Kidney epithelial cell (primary cell): ENCODE measurements around the gene CHRNA4. TPM values are rescaled to one million over a fixed set of nuclear protein-coding genes. Genes with fewer than 3 reads are reported as not detected.
"Not testable (repeated sequence)": the region's sequence is repeated elsewhere in the genome, so short reads cannot be mapped to it uniquely, and the experiment has no call there.

Experiments used
- DNase-seq: peaks from one replicate; pipeline ENCODE4 v3.0.0-alpha.2; 2010; ENCODE audit warnings: low read depth
- H3K27me3 ChIP-seq: 2 replicates; pipeline ENCODE4 v1.6.0; 2011; ENCODE audit warnings: low read length; ENCODE audit not compliant: control insufficient read depth, insufficient read depth
- H3K36me3 ChIP-seq: 2 replicates; pipeline ENCODE4 v1.5.1; 2011; ENCODE audit warnings: low read length; ENCODE audit not compliant: control insufficient read depth, insufficient read depth
- H3K4me3 ChIP-seq: 2 replicates; pipeline ENCODE4 v1.5.1; 2011; ENCODE audit warnings: low read depth, mild to moderate bottlenecking, control low read depth, low read length
- total RNA-seq: library from RNA; depleted of rRNA; stranded (reverse); fragments of >200 nt; gene quantifications from 2 replicates; pipeline ENCODE4 v1.2.3, GENCODE V29; 2015
- TF ChIP-seq, protein P1 (sequence below): IDR thresholded peaks from 2 replicates; pipeline ENCODE4 v1.5.1; 2011; ENCODE audit warnings: mild to moderate bottlenecking, moderate library complexity, low read length, control low read depth, inconsistent platforms; ENCODE audit not compliant: insufficient read depth, poor library complexity, severe bottlenecking

The CHRNA4 gene
- total RNA-seq, 1 donor from 2014 or later = not detected

DNA sequence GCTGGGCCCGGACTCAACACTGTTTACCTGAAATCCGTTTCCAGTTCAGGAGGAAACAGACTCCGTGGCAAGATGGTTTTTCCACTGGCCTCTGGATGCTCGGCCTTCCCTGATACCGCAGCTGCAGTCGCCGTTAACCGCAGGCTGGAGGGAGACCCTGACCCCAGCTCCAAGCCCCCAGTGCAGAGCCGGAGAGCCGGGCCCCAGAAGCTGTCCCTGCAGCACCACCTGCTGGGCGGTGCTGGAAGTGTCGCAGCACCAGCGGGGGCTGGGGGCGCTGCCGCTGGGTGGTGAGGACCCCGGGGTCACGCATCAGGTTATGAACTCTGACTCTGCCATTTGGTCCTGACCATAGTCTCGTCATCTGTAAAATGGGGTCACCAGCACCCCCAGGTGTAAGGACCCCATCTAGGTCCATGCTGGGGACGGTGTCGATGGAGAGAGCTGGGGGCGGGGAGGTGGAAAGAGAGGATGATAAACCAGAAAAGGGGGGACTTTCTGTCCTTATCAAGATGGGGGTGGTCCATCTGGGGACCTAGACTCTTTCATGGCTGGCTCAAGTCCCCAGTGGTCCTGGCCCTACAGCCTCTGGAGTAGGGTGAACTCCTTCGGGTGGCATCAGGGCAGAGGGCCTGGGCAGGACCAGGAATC, 20.8 kb upstream of the CHRNA4 start:
- peaks cover 28% of the 10 kb centered on the region for H3K27me3 ChIP-seq
- no peak overlapping the region for H3K4me3 ChIP-seq
- no peak for DNase-seq
- H3K36me3 ChIP-seq = no peaks in the 10 kb centered on the region
- TF ChIP-seq, protein P1, sequence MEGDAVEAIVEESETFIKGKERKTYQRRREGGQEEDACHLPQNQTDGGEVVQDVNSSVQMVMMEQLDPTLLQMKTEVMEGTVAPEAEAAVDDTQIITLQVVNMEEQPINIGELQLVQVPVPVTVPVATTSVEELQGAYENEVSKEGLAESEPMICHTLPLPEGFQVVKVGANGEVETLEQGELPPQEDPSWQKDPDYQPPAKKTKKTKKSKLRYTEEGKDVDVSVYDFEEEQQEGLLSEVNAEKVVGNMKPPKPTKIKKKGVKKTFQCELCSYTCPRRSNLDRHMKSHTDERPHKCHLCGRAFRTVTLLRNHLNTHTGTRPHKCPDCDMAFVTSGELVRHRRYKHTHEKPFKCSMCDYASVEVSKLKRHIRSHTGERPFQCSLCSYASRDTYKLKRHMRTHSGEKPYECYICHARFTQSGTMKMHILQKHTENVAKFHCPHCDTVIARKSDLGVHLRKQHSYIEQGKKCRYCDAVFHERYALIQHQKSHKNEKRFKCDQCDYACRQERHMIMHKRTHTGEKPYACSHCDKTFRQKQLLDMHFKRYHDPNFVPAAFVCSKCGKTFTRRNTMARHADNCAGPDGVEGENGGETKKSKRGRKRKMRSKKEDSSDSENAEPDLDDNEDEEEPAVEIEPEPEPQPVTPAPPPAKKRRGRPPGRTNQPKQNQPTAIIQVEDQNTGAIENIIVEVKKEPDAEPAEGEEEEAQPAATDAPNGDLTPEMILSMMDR = peak; percentile 95

DNA sequence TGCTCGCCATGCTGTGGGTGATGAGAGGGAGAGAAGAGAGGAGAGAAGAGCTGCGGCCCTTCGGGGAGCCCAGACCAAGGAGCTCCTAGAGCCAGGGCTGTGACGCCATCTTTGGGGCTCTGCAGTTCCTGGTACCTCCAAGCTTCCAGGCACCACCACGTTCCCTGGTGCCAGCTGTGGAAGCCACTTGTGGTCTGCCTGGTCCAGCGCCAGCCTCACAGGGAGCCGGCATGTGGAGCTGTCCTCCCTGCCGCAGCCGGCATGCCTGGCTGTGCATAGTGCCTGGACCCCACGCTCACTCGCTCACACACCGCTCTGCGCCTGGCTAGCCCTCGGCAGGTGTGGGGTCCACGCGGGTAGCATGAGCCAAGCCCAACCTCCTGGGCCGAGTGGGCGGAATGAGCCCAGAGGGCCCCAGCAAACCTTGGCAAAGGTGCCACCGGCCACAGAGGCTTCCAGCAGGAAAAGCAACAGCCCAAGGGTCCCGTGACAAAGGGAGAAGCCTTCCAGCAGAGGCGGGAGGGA, 19.3 kb upstream of the CHRNA4 start:
- Histone ChIP-seq H3K27me3 (peaks cover 35% of the 10 kb centered on the region), H3K4me3 (no peak overlapping the region), H3K36me3 (no peaks in the 10 kb centered on the region)
- no peak for DNase-seq
- TF ChIP-seq, protein P1 = no peak

GRCh38 chr20:63379872-63380271, 18.7 kb upstream of the CHRNA4 start:
- H3K27me3 ChIP-seq = peaks cover 38% of the 10 kb centered on the region
- DNase-seq, H3K4me3 ChIP-seq, H3K36me3 ChIP-seq: not testable (repeated sequence)

- no peak for DNase-seq
- Histone ChIP-seq H3K36me3 (no peaks in the 10 kb centered on the region), H3K27me3 (peaks cover 41% of the 10 kb centered on the region), H3K4me3 (no peak overlapping the region)
- TF ChIP-seq, protein P1 = no peak
Measured at GRCh38 chr20:63379296-63379695, 18.1 kb upstream of the CHRNA4 start.

GRCh38 chr20:63378626-63379025, 17.5 kb upstream of the CHRNA4 start:
- TF ChIP-seq, protein P1 = no peak
- no peak for DNase-seq
- Histone ChIP-seq H3K36me3 (no peaks in the 10 kb centered on the region), H3K4me3 (no peak overlapping the region), H3K27me3 (peaks cover 43% of the 10 kb centered on the region)

DNA sequence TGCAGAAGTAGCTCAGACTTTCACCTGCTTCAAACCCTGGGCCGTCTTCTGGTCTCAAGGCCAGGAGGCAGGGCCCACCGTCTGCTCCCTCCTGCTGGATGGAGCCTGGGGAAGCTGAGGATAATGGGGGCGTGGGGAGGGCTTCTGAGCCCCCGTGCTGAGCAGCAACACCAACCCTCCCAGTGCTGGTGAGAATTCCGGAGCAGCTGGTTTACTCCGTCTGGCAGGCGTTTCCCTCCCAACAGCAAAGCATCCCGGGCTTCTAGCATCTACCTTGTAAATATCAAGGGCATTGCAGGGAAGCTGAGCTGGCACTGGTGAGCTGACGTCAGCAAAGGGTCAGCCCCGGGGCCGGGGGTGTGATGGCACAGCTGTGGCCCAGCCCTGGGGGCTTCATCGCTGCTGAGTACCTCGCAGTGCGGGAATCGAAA, 16.8 kb upstream of the CHRNA4 start:
- Histone ChIP-seq H3K27me3 (peaks cover 43% of the 10 kb centered on the region), H3K36me3 (no peaks in the 10 kb centered on the region), H3K4me3 (no peak overlapping the region)
- TF ChIP-seq, protein P1 = no peak
- no peak for DNase-seq
